Measurements from ENCODE around the gene TNFSF10.

DNA sequence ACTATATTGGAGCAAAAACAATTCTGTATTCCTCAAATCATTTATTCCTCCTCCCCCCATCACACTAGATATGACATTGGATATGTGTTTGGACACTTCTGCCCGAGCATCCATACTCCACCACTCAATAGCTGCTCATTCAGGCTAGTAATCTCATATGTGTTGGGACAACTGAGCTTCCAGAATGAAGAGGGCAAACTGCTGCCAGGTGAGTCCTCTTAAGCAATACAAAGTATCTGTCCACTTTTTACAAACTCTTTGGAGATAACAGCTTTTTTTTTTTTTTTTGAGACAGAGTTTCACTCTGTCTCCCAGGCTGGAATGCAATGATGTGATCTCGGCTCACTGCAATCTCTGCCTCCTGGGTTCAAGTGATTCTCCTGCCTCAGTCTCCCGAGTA is 5.4 kb upstream of the TNFSF10 start:
- TF ChIP-seq, protein P1, sequence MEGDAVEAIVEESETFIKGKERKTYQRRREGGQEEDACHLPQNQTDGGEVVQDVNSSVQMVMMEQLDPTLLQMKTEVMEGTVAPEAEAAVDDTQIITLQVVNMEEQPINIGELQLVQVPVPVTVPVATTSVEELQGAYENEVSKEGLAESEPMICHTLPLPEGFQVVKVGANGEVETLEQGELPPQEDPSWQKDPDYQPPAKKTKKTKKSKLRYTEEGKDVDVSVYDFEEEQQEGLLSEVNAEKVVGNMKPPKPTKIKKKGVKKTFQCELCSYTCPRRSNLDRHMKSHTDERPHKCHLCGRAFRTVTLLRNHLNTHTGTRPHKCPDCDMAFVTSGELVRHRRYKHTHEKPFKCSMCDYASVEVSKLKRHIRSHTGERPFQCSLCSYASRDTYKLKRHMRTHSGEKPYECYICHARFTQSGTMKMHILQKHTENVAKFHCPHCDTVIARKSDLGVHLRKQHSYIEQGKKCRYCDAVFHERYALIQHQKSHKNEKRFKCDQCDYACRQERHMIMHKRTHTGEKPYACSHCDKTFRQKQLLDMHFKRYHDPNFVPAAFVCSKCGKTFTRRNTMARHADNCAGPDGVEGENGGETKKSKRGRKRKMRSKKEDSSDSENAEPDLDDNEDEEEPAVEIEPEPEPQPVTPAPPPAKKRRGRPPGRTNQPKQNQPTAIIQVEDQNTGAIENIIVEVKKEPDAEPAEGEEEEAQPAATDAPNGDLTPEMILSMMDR (IDR thresholded peaks at IDR 0.05; ENCODE audit: low read length): no peak
- no peak for TF ChIP-seq EZH2 (optimal IDR thresholded peaks at IDR 0.05; ENCODE audit: low read depth, low read length)

Measured in MM.1S (cell line).